NCI-H1092 treated with DMSO at 0.1 percent for 48 hours (cell line): ENCODE results near the gene EEFSEC.
"Not testable (repeated sequence)": the region's sequence is repeated elsewhere in the genome, so short reads cannot be mapped to it uniquely, and the experiment has no call there.

ENCODE experiments used
- DNase-seq: peaks from one replicate; lab custom pipeline; 2025; lab: John Stamatoyannopoulos, UW

Gene EEFSEC

DNA sequence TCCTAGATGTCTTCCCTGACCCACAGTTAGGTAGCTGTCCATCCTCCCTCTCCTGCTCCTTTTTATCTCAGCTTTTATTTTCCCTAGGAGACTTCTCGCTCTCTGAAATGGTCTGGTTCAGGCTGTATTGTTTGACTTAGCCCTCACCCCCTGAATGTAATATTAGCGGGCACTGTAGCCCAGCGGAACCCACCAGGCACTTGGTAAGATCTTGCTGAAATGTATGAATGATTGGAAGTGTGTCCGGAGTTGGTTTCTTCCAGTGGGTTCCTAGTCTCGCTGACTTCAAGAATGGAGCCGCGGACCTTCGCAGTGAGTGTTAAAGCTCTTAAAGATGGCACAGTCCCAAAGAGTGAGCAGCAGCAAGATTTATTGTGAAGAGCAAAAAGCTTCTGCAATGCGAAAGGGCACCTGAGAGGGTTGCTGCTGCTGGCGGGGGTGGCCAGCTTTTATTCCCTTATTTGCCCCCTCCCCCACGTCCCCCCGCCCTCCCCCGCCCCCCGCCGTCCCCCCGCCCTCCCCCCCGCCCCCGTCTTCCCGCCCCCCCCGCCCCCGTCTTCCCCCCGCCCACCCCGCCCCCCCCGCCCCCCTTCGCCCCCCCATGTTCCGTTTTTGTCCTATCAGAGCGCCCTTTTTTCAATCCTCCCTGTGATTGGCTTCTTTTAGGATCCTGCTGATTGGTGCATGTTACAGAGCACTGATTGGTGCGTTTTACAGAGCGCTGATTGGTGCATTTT, 694 bp upstream of the EEFSEC start:
- DNase-seq, result no peak

DNA sequence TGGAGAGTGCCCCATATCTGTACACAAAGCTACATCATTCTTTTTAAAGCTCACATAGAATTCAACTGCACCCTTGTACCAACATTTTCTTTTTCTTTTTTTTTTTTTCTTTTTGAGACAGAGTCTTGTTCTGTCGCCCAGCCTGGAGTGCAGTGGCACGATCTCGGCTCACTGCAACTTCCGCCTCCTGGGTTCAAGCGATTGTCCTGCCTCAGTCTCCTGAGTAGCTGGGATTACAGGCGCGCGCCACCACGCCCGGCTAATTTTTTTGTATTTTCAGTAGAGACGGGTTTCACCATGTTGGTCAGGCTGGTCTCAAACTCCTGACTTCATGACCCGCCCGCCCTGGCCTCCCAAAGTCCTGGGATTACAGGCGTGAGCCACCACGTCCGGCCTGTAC, 1.1 kb downstream of the EEFSEC start:
- not testable (repeated sequence) for DNase-seq

DNA sequence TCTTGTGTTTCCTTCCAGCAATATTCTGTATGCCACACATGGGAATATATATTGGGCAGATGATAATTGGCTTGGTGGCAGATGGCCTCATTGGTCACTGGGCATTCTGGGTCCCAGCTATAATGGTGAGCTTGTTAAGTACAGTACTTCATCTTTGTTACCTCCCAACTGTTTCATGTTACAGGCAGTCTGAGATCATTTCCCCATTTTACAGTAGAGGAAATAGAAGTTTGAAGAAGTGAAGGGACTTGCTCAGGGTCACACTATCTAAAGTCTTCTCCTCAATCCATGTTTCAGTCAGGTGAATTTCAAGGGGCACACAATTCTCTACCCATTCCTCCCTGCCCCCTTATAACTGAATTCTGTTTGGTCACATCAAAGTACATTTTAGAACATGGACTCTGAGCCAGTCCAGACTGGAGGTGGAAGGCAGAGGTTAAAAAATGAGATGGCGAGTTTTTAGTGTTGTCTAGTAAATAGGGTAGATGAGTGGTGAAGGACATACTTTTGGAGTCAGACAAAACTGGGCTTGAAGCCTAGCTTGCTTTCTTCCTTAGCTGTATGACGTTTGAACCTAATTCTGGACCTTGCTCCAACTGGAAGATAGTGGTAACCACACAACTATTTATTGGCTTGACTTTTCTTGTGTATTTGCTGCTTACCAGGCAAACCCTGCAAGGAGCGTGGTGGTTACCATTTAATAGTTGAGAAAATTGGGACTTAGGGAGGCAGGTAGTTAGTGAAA, 2.5 kb downstream of the EEFSEC start:
- DNase-seq, result no peak

DNA sequence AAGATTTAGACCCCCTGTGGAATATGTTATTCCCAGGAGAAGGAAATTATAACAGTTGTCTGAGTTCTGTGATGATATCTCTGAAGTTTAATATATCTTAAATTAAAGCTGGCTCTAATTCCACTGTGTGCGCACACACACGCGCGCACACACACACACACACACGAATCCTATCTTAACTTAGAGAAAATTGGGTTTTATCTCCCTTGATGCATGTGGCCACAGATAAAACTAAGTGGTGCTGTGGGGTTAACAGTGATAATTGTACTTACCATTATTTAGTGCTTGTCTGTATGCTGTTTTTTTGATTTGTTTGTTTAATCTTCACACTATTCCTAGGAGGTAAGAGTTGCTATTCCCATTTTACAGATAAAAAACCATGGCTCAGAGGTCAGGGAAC, 7.4 kb downstream of the EEFSEC start:
- no peak for DNase-seq

DNA sequence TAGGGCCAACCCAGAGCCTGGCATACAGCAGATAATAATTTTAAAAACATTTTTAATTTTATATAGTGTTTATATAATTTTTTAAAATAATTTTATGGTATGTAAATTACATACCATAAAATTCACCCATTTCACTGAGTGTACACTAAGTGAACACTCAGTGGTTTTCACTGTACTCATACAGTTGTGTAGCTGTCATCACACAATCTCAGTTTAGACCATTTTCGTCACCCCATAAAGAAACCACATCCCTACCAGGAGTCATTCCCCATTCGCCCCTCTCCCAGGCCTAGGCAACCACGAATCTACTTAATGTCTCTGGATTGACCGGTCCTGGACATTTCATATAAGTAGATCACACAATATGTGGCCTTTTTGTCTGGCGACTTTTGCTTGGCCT, 10.2 kb downstream of the EEFSEC start:
- no peak for DNase-seq

DNA sequence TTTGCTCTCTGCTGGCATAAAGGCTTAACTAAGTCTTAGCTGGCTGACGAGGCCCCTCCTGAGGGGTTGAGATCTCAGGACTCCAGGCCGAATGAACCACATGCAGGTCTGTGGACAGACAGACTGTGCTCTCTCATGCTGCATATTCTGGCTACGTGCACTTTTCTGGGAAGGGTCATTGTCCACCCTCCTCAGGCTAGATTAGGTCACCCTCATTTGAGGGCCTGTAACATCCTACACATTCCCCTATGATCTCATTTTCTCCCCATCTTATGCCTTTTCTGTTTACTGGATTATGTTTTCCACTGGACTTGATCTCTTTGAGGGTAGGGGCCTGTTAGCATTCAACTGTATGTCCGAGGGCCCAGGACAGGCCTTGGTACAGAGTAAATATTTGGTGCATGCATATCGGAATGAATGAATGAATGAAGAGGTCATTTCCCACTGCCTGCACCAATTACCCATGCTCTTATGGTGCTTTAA, 13.7 kb downstream of the EEFSEC start:
- DNase-seq, result no peak

DNA sequence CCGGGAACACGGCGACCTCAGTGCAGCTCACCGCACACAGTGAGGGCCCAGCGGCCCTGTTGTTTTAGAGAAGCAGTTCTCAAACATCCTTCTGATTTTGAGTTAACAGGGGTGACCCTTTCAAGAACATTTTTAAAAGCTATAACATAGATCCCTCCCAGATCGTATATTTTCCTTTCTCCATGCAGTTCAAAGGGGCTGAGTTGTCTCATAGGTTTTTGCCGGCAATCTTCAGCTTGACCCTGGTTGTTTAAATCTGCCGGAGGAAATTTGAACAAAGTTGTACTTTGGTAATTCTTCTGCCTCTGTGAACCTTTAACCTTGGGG, 14.3 kb downstream of the EEFSEC start:
- DNase-seq, result no peak

DNA sequence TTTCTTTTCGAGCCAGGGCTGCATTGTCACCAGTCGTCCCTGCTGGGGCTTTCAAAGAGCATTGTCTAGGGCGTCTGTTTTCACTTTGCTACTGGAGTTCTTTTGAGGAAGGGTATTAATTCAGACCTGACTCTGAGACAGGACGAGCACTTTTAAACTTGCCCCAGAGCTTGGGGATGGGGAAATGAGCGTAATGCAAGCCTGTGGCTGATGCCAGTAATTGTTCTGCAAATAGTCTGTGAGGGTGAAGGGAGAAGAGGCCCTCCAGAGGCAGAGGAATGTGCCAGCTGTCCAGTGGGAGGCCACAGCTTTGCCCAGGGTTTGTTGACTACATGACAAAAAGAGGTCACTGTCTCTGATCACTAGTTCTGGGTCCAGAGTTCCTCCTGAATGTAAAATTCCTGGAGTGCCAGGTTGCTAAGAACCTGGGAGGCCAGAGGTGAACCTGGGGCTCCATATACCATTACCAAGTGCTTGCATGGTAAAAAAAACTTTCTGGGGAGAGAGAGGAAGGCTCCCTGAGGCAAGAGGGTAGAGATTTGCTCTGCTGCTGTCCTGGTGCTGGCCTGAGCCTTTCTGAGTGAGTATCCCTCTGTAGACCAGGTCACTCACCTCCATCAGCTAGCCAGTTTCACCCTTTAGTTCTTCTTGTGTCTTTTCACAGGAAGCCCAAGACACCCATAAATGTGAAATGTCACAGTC, 14.8 kb downstream of the EEFSEC start:
- no peak for DNase-seq

DNA sequence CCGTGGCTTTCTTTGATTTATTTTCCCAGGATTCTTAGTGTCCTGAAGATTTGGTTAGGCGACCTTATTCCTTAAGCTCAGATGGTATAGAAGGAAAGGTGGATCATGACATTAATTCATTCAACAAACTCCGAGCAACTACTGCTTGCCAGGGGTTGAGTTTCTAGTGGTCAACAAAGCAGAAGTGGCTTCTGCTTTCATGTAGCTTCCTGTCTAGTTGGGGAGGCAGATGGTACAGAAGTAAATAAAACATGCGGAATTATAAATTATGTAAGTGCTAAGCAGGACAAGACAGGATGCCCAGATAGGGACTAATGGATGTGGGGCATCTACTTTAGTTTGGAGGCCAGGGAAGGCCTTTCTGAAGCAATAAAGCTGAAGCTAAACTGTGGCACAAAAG, 15.6 kb downstream of the EEFSEC start:
- no peak for DNase-seq

DNA sequence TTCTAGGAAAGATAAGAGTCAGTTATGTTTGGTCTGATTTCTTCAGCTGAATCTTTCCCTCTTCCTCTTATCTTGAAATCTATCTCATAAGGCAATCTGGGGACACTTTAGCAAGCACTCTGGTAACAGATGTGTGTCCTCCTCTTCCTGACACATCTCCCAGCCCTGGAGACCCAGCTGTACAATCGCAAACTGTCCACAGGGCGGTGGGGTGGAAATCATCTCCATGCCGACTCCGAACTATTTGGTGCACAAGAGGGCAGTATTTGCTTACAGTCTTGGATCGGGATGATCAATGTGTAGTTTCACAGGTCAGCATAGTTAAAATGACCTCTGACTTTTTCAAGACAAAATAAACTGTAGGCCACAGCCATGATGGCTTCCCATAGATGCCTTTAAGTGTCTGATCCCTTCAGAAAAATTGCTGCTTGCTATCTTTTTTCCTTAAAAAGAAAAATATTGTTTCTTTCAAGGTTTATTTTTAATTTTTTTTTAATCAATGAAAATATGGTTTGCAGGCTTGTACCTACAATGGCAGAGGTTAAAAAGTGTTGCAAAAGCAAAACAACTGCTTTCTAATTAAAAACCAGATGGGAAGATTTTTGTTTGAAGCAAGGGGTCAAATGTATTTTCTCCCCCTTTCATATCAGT, 17.7 kb downstream of the EEFSEC start:
- DNase-seq, result peak; percentile 63

DNA sequence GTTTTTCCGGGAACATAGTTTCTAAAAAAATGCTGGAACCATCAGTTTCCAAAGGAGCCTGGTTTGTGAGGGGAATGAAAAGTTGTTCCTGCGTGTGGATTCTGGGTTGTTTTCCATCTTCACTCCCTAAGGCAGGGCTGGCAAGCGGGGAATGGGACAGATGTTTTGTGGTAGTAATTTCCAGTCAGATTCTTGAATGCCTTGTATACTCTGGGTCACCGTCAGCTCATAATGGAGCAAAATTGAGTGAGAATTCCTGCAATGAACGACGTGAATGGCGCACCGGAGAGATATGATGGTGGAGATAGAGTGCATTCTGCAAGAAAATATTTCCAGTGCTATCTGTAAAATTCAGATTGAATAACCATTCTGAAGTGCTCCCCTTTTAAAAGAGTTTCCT, 19.9 kb downstream of the EEFSEC start:
- no peak for DNase-seq

DNA sequence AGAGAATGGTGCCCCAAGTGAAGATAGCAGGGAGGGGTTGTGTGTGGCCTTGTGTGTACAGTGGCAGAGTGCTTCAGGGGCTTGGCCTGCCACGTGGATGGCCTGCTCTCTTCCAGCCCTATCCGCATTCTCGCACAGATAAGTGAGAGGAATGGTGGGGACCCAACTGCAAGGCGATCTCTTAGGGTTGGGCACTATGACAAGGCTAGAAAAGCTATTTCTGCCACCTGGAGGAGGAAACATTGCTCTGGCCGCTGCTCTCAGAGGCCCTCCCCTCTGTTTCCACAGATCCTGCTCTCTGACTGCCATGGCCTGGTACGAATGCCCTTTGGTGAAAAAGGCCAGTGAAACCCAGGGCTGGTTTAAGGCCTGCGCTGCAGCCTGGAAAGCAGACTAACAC, 20.6 kb downstream of the EEFSEC start:
- no peak for DNase-seq

DNA sequence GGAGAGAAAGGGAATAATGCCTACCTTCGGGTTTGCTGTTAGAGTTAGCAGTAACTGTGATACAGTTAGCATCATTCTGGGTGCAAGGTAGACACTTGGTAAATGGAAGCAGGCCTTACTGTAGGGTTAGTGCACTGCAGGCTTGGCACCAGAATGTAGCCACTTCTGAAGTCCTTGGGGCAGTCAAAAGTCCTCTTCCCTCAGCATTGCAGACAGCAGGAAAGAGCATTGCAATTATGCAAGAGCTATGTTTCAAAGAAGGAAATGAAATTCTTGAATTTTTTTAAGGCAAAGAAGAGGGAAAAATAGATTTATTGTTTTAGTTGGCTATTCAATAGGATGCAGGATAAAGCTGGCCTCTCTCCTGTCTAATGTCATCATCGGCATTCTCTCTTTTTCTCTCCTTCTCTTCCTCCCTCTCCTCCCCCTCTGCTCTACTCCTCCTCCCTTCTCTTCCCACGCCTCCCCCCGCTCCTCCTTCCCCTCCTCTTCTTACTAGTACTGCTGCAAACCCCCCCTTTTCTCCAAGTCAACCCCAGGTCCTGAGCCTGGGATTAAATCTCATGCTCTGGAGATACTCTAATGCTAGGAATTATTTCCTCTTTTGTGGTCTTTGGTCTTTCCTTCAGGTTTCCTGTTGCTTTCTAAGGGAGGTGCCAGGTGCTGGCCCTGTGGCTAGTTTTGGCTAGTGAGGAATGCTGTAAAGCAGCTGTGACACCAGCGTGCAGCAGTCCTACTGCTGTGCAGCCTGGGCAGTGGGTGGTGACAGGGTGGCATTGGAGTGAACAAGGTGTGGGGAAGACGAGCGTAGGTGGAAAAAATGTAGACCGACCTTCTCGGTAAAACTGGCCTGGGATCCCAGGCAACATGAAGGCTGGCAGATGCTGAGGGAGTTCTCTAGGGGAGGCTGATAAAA, 21.7 kb downstream of the EEFSEC start:
- no peak for DNase-seq

DNA sequence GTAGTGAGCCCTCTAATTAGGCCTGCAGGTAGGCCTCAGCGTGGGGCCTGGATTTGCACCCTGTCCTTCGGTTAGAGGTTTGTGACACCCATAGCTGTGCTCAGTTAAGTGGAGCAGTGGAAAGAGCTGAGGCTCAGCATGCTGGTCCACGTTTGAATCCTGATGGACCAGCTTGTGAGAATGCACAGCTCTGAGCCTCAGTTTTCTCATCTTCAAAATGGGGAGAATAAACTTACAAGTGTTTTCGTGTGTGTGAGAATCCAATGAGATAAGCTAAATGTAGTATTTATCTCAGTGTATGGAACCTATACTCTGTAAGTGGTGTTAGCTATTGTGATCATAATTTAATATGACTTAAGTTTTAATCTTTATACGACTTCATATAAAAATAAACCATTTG, 22.5 kb downstream of the EEFSEC start:
- no peak for DNase-seq

DNA sequence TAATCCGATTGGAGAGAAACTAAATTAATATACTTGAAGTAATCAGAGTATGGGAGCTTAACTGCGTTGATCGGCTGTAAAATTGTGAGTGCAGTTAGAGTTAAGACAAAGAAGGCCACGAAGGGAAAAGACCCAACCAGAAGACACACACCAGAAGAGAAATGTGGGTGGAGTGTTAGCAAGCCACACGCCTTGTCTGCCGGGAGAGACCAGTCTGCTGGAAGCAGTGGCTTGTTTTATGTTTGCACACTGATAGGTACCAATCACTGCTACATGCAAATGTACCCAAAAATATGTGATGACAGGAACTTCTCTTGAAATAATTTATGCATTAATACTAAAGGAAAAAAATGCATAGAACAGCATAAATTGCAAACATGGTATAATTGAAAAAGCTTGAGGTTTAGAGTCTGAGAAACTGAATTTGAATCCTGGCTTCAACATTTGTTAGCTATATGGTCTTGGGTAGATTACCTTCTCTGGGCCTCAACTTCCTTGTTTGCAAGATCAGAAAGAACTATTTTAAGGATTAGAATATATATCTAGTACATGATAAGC, 23.1 kb downstream of the EEFSEC start:
- DNase-seq, result no peak

DNA sequence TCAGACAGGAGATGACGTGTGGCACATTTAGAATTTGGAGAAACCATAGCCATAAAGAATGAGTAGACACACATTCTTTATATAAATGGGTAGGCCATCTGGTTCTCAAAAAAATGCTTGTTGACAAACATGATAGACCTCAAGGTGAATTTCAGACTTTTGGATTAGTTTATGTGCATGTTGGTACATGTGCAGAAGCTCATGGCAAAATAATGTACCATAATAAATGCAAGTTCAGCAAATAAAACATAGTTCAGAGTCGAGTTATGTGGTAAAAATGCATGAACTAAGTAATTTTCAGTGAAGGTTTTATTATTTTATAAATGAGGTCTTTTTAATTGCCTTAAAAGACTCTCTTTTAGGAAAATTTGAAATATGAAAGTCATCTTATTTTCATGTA, 24.6 kb downstream of the EEFSEC start:
- DNase-seq, result no peak

DNA sequence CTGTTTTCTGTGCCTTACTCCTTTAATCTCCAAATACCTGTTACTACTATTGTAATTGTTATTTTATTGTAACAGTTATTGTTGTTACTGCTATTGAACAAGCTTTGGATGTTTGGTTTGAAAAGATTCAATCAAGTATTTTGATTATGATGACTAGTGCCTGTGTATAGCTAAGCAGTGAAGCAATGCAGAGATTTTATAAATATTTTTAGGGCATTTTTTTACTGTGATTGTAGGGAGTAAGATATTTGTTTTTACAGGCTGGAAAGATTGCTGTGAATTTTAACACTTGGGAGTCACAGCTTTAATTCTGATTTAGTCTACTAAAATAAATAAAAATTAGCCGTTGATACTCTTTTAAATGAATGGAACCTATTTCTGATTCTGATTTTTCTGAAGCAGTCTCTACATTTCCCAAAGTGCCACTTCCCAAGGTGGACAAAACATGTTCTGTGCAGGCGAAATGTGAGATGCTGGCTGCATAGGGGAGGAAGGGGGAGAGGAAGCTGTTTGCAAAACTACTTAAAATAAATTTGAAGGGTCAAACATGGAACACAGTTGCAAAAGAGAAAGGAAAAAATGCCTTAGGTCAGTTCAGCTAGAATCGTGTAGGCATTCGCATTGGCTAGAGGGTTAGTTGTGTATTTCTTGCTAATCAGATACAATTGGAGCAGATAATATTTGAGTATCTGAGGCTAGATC, 25.7 kb downstream of the EEFSEC start:
- no peak for DNase-seq

DNA sequence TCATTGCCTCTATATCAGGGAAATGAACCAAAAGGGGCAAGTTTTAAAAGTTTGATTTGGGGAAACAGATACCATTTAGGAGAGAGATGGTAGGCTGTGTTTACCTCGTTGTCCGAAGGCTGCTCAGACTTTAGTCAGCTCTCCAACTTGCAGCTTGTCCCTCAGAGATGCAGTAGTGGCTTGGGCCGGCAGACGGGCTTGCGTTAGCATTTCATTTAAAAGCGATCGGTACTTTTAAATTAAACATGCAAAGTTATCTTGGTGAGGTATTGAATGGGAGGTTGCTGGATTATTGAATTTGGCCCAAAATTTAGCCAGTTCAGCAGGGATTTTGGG, 26.2 kb downstream of the EEFSEC start:
- no peak for DNase-seq

DNA sequence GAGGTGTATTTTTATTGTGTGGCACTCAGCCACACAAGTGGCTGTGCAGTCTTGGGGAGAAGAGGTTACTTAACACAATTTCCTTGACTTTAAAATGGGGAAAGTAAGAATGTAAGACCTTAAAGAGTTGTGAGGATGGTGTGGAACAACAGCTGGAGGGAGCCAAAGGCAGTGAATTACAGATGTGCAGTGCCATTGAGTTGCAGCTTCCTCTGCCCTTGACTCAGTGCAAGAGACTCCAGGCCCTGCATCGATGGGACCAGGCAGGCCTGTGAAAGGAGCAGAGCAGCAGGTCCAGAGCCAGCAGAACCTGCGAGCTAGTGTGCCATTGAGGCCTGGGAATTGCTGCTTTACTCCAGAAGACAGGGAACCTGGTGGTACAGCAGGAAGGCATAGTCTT, 27.2 kb downstream of the EEFSEC start:
- DNase-seq, result no peak

DNA sequence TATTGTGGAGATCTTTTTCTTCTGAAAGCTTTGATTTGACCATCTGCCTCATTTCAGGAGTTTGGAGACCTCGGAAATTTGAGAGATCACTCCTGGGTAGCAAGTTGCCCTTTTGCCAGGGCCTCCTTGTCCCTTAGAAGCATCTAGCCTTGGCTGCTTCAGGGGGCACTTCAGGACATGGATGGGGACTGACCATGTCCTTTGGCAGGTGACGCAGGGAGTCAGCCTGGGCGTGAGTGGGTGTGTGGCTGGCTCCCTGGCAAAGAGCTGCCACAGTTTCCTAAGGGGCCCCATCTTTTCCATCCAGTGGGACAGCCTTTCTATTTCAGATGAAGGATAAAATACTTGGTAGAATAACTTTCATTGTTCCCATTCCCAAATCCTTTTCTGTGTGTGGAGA, 27.6 kb downstream of the EEFSEC start:
- no peak for DNase-seq

DNA sequence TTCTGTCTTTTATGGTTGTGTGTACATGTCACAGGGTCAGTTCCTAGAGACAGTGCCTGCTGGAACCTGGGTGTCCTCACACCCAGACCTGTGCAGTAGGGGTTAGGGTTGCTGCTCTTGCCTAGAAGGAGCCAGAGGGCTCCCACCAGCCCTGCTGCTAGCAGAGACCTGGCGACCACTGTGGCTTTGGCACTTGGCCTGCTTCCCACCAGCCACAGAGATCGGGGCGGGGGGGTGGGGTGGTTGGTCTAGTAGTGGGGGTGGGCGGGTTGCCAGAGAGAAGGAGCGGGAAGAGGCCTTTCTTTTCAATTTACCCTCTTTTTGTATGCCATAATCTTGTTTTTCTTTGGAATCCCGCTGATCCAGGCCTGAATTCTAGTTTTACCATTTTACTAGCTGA, 29.4 kb downstream of the EEFSEC start:
- no peak for DNase-seq
